GM18870 (cell line): ENCODE measurements around the gene NCS1.
"Not testable (repeated sequence)": the region's sequence is repeated elsewhere in the genome, so short reads cannot be mapped to it uniquely, and the experiment has no call there.

Source experiments
- ATAC-seq: cut with Tn5 transposase; IDR thresholded peaks from one replicate; pipeline ENCODE4 v1.9.1; 2021; ENCODE audit warnings: moderate library complexity; ENCODE audit not compliant: unreplicated experiment

NCS1 gene

DNA sequence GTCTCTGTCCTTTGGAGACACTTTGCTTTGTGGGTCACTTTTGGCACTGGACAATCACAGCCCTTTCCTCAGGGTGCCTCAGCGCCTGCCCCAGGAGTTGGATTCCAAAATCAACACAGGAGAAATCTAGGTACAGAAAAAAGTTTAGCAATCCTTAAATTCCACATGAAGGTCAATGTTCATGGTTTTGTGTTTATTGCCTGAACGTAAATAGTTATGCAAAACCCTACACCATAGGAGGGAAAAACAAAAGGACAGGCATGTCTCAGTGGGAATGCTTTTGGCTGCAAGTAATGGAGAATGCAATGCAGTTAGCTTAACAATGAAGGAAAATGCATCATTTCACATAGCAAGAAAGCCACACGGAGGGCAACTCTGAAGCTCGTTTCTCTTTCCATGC, 86.8 kb downstream of the NCS1 start:
- ATAC-seq: no peak

- ATAC-seq: no peak
These were observed 88.9 kb downstream of the NCS1 start for GRCh38 chr9:130260816-130261765.

GRCh38 chr9:130262061-130262745, 90.0 kb downstream of the NCS1 start:
- no peak for ATAC-seq

DNA sequence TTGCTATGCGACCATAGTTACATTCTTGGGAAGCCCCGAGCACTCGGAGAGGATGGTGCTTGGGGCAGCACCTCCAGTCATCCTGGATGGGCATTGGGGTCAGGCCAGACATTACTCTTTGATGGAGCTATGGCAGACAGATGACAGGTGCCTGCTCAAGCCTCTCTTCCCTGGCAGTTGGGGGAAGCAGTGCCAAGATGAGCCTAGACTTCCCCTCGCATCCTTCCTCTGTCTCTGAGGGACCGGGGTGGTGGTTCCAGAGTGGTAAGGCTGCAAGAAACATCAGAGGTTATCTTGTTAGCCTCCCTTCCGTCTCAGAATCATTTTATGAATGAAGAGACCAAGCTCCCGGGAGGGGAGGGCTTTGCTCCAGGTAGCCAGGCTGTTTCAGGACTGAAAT, 90.6 kb downstream of the NCS1 start:
- no peak for ATAC-seq

- no peak for ATAC-seq
These were observed 91.6 kb downstream of the NCS1 start for GRCh38 chr9:130263601-130264413.

DNA sequence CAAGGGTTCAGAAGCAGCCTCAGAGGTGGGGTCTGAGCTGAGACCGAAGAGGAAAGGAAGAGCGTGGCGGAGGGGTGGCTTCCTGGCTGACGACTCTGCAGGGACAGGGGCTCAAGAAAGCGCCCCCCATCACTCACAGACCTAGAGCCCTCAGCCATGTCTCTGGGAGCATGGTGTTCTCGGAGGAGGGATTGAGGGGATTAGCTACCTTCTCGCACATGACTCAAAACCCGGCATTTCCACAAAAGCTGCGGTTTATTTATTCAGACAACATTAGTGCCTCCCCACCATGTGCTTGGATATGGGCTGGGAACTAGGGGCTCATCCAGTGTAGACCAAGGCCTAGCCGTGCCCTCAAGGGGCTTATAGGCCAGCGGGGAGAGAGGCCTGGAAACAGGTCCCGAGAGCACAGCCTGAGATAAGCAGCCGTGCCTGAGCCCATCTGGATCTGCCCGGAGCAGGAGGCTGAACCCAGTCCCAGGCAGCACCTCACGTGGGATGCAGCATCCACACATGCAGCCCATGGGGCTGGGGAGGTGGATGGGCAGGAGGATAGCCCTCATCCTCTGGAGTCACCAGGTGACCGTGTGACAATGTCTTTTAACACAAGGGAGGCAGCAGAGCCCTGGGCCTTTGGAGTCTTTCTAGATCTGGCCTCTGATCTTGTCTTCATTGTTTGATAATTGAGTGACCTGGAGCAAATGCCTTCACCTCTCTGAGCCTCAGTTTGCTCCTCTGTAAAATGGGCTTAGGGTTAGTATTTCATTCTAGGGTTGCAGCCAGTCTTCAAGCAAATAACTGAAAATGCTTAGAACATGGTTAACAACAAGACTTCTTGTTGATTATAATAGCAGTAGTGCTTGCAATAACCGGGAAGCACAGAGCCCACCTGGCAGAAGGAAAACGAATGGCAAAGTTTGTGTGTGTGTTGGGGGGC, 92.5 kb downstream of the NCS1 start:
- ATAC-seq: no peak

GRCh38 chr9:130265431-130266235, 93.4 kb downstream of the NCS1 start, which contains the start of gene HMCN2:
Gene HMCN2, plus strand, starts transcription at chr9:130265760. Its CDS starts 119 bp downstream, at chr9:130265879.
- ATAC-seq: no peak

- ATAC-seq: no peak
These were observed 94.3 kb downstream of the NCS1 start for GRCh38 chr9:130266236-130267098.

DNA sequence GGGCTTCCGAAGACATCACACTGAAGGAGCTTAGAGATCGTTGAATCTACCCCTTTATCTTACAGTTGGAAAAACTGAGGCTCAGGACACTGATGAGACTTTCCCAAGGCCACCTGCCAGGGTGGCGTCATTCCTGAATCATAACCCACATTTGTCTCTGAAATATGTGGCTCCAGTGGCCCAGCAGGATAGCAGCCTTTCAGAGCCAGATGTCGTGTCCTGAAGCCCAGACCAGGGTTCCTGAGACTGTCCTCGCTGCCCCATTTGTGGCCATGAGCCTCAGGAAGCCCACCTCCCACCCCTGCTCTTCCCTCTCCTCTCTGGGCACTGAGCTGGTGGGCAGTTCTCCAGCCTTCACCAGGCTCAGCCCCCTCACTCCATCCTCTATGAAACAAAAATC, 95.7 kb downstream of the NCS1 start:
- ATAC-seq: no peak

GRCh38 chr9:130268521-130269211, 96.5 kb downstream of the NCS1 start:
- no peak for ATAC-seq

GRCh38 chr9:130271473-130271872, 99.3 kb downstream of the NCS1 start:
- no peak for ATAC-seq

- no peak for ATAC-seq
These were observed 103.0 kb downstream of the NCS1 start for GRCh38 chr9:130275156-130275555.

DNA sequence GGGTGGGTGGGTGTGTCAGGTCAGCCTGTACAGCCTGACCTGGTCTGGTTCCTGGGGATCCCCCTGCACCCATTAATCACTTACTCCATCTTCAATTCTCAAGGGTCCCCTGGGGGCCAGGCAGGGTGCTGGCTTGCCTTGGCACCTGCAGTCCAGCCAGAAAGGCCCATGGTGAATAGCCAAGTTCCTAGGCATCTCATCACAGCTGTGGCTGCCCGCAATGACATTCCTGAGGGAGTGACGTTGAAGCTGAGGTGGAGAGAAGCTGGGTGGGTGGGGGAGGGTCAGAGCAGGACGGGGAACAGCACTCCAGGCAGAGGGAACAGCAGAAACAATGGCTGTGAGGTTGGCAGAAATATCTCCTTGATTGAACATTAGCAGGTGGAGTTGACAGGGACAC, 103.9 kb downstream of the NCS1 start:
- ATAC-seq: no peak

- no peak for ATAC-seq
These were observed 104.8 kb downstream of the NCS1 start for GRCh38 chr9:130276955-130277354.

DNA sequence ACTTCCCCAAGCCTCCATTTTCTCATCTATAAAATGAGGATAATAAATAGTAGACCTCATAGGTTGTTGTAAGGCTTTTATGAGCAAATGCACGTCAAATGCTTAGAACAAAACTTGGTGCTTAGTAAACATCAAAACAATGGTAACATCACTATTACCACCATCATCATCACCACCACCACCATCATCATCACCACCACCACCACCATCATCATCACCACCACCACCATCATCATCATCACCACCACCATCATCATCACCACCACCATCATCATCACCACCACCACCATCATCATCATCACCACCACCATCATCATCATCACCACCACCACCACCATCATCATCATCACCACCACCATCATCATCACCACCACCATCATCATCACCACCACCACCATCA, 105.3 kb downstream of the NCS1 start:
- not testable (repeated sequence) for ATAC-seq

- ATAC-seq: no peak
These were observed 111.5 kb downstream of the NCS1 start for GRCh38 chr9:130283539-130284248.

DNA sequence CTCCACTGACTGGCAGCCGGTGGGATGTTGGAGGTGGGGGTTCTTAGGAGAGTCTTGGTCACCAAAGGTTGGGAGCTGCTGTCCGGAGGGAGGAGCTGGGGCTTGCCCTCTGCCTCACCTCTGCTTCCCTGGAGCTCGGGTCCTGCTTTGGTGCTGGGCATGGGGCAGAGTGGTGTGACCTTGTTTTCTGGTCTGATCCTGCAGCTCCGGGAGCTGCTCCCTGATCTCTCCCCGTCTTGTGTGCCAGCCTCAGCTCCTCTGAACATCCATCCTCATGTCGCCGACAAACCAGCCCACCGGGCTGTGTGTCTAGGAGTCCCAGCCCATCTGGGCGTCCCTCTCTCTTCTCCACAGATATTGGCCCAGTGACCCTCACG, 112.0 kb downstream of the NCS1 start:
- ATAC-seq: no peak
